ENCODE results near the gene KIF1B.
"Not testable (repeated sequence)": the region's sequence is repeated elsewhere in the genome, so short reads cannot be mapped to it uniquely, and the experiment has no call there.

KIF1B gene

GRCh38 chr1:10242811-10243210 is 32.4 kb downstream of the KIF1B start:
- DNase-seq, result no peak

GRCh38 chr1:10245674-10246073 is 35.3 kb downstream of the KIF1B start:
- DNase-seq, result no peak

GRCh38 chr1:10249808-10250457 is 39.6 kb downstream of the KIF1B start:
- DNase-seq, result no peak

GRCh38 chr1:10250663-10251062 is 40.3 kb downstream of the KIF1B start:
- no peak for DNase-seq

GRCh38 chr1:10251325-10252108 is 41.1 kb downstream of the KIF1B start:
- not testable (repeated sequence) for DNase-seq

GRCh38 chr1:10252508-10252907 is 42.1 kb downstream of the KIF1B start:
- no peak for DNase-seq

GRCh38 chr1:10253149-10253548 is 42.8 kb downstream of the KIF1B start:
- DNase-seq, result no peak

GRCh38 chr1:10253755-10254154 is 43.4 kb downstream of the KIF1B start:
- no peak for DNase-seq

GRCh38 chr1:10257851-10258250 is 47.5 kb downstream of the KIF1B start:
- DNase-seq, result no peak

GRCh38 chr1:10259547-10259946 is 49.2 kb downstream of the KIF1B start:
- not testable (repeated sequence) for DNase-seq

GRCh38 chr1:10263450-10264082 is 53.2 kb downstream of the KIF1B start:
- no peak for DNase-seq

GRCh38 chr1:10265027-10265426 is 54.7 kb downstream of the KIF1B start:
- no peak for DNase-seq

GRCh38 chr1:10265900-10266299 is 55.5 kb downstream of the KIF1B start:
- no peak for DNase-seq

- no peak for DNase-seq
These were observed 56.9 kb downstream of the KIF1B start for GRCh38 chr1:10267319-10267718.

- DNase-seq, result no peak
These were observed 57.6 kb downstream of the KIF1B start for GRCh38 chr1:10267921-10268320.

GRCh38 chr1:10271090-10271489 is 60.7 kb downstream of the KIF1B start:
- DNase-seq, result no peak

- DNase-seq, result no peak
These were observed 61.5 kb downstream of the KIF1B start for GRCh38 chr1:10271869-10272268.

- no peak for DNase-seq
These were observed 61.9 kb downstream of the KIF1B start for GRCh38 chr1:10272274-10272673.

- DNase-seq, result no peak
These were observed 68.5 kb downstream of the KIF1B start for GRCh38 chr1:10278880-10279279.

- DNase-seq, result no peak
These were observed 70.3 kb downstream of the KIF1B start for GRCh38 chr1:10280439-10281350.

GRCh38 chr1:10283318-10283984 is 73.1 kb downstream of the KIF1B start:
- no peak for DNase-seq

- no peak for DNase-seq
These were observed 75.9 kb downstream of the KIF1B start for GRCh38 chr1:10286244-10286643.
